Testis (tissue), 3 donors: ENCODE data around the gene NUDT1. TPM values are rescaled to one million over a fixed set of nuclear protein-coding genes. Genes with fewer than 3 reads are reported as not detected.

Experiments
- DNase-seq: peaks from one replicate; pipeline ENCODE4 v3.0.0-alpha.2; 2019
- H3K27ac ChIP-seq, 2 donors: fragments of 200-600 bp; sonication (generic); one replicate each; pipeline ENCODE4 v1.5.1; 2019
- H3K27me3 ChIP-seq: fragments of 200-600 bp; sonication (generic); one replicate; pipeline ENCODE4 v1.5.1; 2019
- H3K36me3 ChIP-seq: fragments of 200-600 bp; sonication (generic); one replicate; pipeline ENCODE4 v1.5.1; 2017; ENCODE audit warnings: low read depth; ENCODE audit errors: missing control alignments
- H3K4me1 ChIP-seq: fragments of 200-600 bp; sonication (generic); one replicate; pipeline ENCODE4 v1.5.1; 2019
- H3K4me3 ChIP-seq, 2 donors: fragments of 200-600 bp; sonication (generic); one replicate each; pipeline ENCODE4 v1.5.1; 2017 to 2019
- H3K9me3 ChIP-seq: fragments of 200-600 bp; sonication (generic); one replicate; pipeline ENCODE4 v1.5.1; 2017
- CTCF ChIP-seq, 3 experiments: fragments of 450-650 bp in 2 of 3; fragments of 200-600 bp in 1 of 3; sonication (generic) in 1 of 3; IDR thresholded peaks; one replicate each; pipeline ENCODE4 v1.5.1; 2016 to 2019; ENCODE audit warnings: antibody characterized with exemption in 3 of 3, mild to moderate bottlenecking in 2 of 3, moderate library complexity in 1 of 3
- POLR2A ChIP-seq: fragments of 450-650 bp; IDR thresholded peaks from one replicate; pipeline ENCODE4 v1.6.1; 2017; ENCODE audit warnings: antibody characterized with exemption, mild to moderate bottlenecking, moderate library complexity
- WGBS, 2 donors: methylation state at CpG; one replicate each; pipeline ENCODE4 v1.1.5; 2018; 5-methylcytosine and 5-hydroxymethylcytosine counted together
- intact Hi-C: fragments of 100-400 bp; cut with DNase I; formaldehyde crosslinking; loops from one replicate; pipeline ENCODE4 v1.15.1; 2023; ENCODE audit warnings: low total_unique reads
- polyA plus RNA-seq: library from polyadenylated mRNA; stranded (reverse); fragments of 350-450 nt; fragmentation: Illumina TruSeq; extraction: RNeasy Lipid Tissue Mini Kit (QIAGEN cat#74804); gene quantifications from one replicate; pipeline ENCODE4 v1.2.3, GENCODE V29; 2014; ENCODE audit warnings: low read depth, low replicate concordance; ENCODE audit not compliant: insufficient read depth
- total RNA-seq, 2 donors: library from RNA; depleted of rRNA; stranded (reverse); fragments of >200 nt; gene quantifications; one replicate each; pipeline ENCODE4 v1.2.3, GENCODE V29; 2016

Gene NUDT1
- total and polyA plus RNA-seq, 3 donors from 2014 or later = 27.5 to 68.0 (median 39.4) TPM

GRCh38 chr7:2201686-2202360 lies 40.2 kb upstream of the NUDT1 start:
- Histone ChIP-seq H3K27ac (no peak overlapping the region), H3K36me3 (no peaks in the 10 kb centered on the region), H3K4me3 (no peak overlapping the region), H3K9me3 (no peaks in the 10 kb centered on the region), H3K27me3 (no peaks in the 10 kb centered on the region), H3K4me1 (peaks cover 5% of the 10 kb centered on the region)
- TF ChIP-seq POLR2A (no peak), CTCF (IDR thresholded peaks at IDR 0.05) (no peak)
- DNase-seq = no peak
- 91 to 94% methylated on average over 15 to 31 of the region's 31 CpGs for WGBS, 2 donors
- intact Hi-C loops = no loop called here

GRCh38 chr7:2202361-2202761 lies 39.7 kb upstream of the NUDT1 start:
- no peaks in the 10 kb centered on the region for H3K27me3 ChIP-seq
- no peaks in the 10 kb centered on the region for H3K9me3 ChIP-seq
- no peak overlapping the region for H3K27ac ChIP-seq
- TF ChIP-seq CTCF (IDR thresholded peaks at IDR 0.05) (no peak), POLR2A (no peak)
- WGBS, 2 donors = 93 to 99% methylated on average over 14 of the region's 14 CpGs
- H3K4me1 ChIP-seq = peaks cover 5% of the 10 kb centered on the region
- intact Hi-C loops = no loop called here
- H3K36me3 ChIP-seq = no peaks in the 10 kb centered on the region
- DNase-seq = no peak
- H3K4me3 ChIP-seq = no peak overlapping the region

GRCh38 chr7:2202901-2203765 lies 38.9 kb upstream of the NUDT1 start:
- TF ChIP-seq POLR2A = no peak
- TF ChIP-seq CTCF (IDR thresholded peaks at IDR 0.05) = no peak
- H3K4me1 ChIP-seq = peaks cover 5% of the 10 kb centered on the region
- no peak for DNase-seq
- WGBS, 2 donors = 80 to 84% methylated on average over 19 to 20 of the region's 20 CpGs
- intact Hi-C loops = no loop called here
- no peaks in the 10 kb centered on the region for H3K27me3 ChIP-seq
- H3K36me3 ChIP-seq = no peaks in the 10 kb centered on the region
- no peak overlapping the region for H3K27ac ChIP-seq
- H3K4me3 ChIP-seq = no peak overlapping the region
- no peaks in the 10 kb centered on the region for H3K9me3 ChIP-seq

- Histone ChIP-seq H3K27ac (no peak overlapping the region), H3K4me3 (no peak overlapping the region), H3K27me3 (no peaks in the 10 kb centered on the region), H3K36me3 (no peaks in the 10 kb centered on the region), H3K9me3 (no peaks in the 10 kb centered on the region), H3K4me1 (peaks cover 5% of the 10 kb centered on the region)
- no peak for TF ChIP-seq CTCF (IDR thresholded peaks at IDR 0.05)
- no peak for TF ChIP-seq POLR2A
- intact Hi-C loops = no loop called here
- WGBS, 2 donors = 48 to 77% methylated on average over 13 of the region's 13 CpGs
- no peak for DNase-seq
Observed at GRCh38 chr7:2203766-2204300, 38.2 kb upstream of the NUDT1 start.
